IMR-90 (cell line): ENCODE measurements around the gene ROR2. TPM values are rescaled to one million over a fixed set of nuclear protein-coding genes. Genes with fewer than 3 reads are reported as not detected.

Source experiments
- ATAC-seq: fragments of 200-7000 bp; cut with Tn5 transposase; 2 replicates; pipeline ENCODE4 v1.9.1; 2020; ENCODE audit warnings: low read depth, mild to moderate bottlenecking, moderate library complexity
- BruUV-seq: library from RNA; stranded (reverse); fragments of 400-500 nt; replicated peaks from 2 replicates; lab custom pipeline; 2021; lab: Mats Ljungman, UMichigan
- CTCF ChIA-PET: fragments of 300-600 bp; formaldehyde crosslinking; extraction: SDS; loops from one replicate; lab custom pipeline; 2021; ENCODE audit warnings: antibody characterized with exemption; lab: Yijun Ruan, JAX
- POLR2A ChIA-PET: fragments of 300-600 bp; sonication (Branson Sonifier 250); formaldehyde crosslinking; loops from one replicate; lab custom pipeline; 2022; ENCODE audit warnings: antibody characterized with exemption; ENCODE audit not compliant: unreplicated experiment; lab: Charles Lee
- DNase-seq: peaks from one replicate; pipeline ENCODE4 v3.0.0; 2013
- H2AFZ ChIP-seq: replicated peaks from 2 replicates; pipeline ENCODE3; 2013; ENCODE audit warnings: low read length, mild to moderate bottlenecking; ENCODE audit not compliant: poor library complexity
- H2AK5ac ChIP-seq: 2 replicates; pipeline ENCODE4 v1.6.1; 2013; ENCODE audit warnings: low read depth, low read length, inconsistent platforms
- H2AK9ac ChIP-seq: replicated peaks from 2 replicates; pipeline ENCODE3; 2013; ENCODE audit warnings: mild to moderate bottlenecking, low read depth, low read length, moderate library complexity; ENCODE audit not compliant: poor library complexity
- H2BK120ac ChIP-seq: 2 replicates; pipeline ENCODE4 v1.6.1; 2013; ENCODE audit warnings: low read depth, low read length, inconsistent platforms
- H2BK15ac ChIP-seq: 3 replicates; pipeline ENCODE4 v1.6.1; 2013; ENCODE audit warnings: low read depth, low read length, inconsistent platforms
- H2BK20ac ChIP-seq: 2 replicates; pipeline ENCODE4 v1.6.1; 2013; ENCODE audit warnings: low read depth, mild to moderate bottlenecking, inconsistent platforms, low read length, moderate library complexity
- H2BK5ac ChIP-seq: 2 replicates; pipeline ENCODE4 v1.6.1; 2013; ENCODE audit warnings: mild to moderate bottlenecking, low read depth, low read length, inconsistent platforms; ENCODE audit not compliant: poor library complexity, severe bottlenecking
- H3K14ac ChIP-seq: replicated peaks from 2 replicates; pipeline ENCODE4 v1.6.1; 2013; ENCODE audit warnings: low read depth, low read length, inconsistent platforms
- H3K18ac ChIP-seq: 2 replicates; pipeline ENCODE4 v1.6.1; 2013; ENCODE audit warnings: low read depth, low read length, control low read depth
- H3K23ac ChIP-seq: 2 replicates; pipeline ENCODE4 v1.6.1; 2013; ENCODE audit warnings: low read depth, low read length, inconsistent platforms
- H3K27ac ChIP-seq: 2 replicates; pipeline ENCODE4 v1.5.1; 2013; ENCODE audit warnings: mild to moderate bottlenecking, control low read depth, low read length; ENCODE audit not compliant: insufficient read depth
- H3K27me3 ChIP-seq: 2 replicates; pipeline ENCODE4 v1.6.1; 2013; ENCODE audit warnings: low read length; ENCODE audit not compliant: control insufficient read depth, insufficient read depth
- H3K36me3 ChIP-seq: 2 replicates; pipeline ENCODE4 v1.6.1; 2013; ENCODE audit warnings: low read length, mixed read lengths; ENCODE audit not compliant: control insufficient read depth, insufficient read depth
- H3K4ac ChIP-seq: 2 replicates; pipeline ENCODE4 v1.6.1; 2013; ENCODE audit warnings: low read depth, low read length, inconsistent platforms
- H3K4me1 ChIP-seq: 2 replicates; pipeline ENCODE4 v1.6.1; 2013; ENCODE audit warnings: low read length, mixed read lengths; ENCODE audit not compliant: control insufficient read depth, insufficient read depth
- H3K4me2 ChIP-seq: 2 replicates; pipeline ENCODE4 v1.6.1; 2013; ENCODE audit warnings: low read depth, mild to moderate bottlenecking, control low read depth, low read length, moderate library complexity
- H3K4me3 ChIP-seq: 2 replicates; pipeline ENCODE4 v1.5.1; 2013; ENCODE audit warnings: low read depth, mild to moderate bottlenecking, control low read depth, low read length, moderate library complexity; ENCODE audit not compliant: insufficient read depth
- H3K56ac ChIP-seq: 2 replicates; pipeline ENCODE4 v1.6.1; 2013; ENCODE audit warnings: low read length, inconsistent platforms; ENCODE audit not compliant: insufficient read depth; ENCODE audit errors: extremely low read depth
- H3K79me1 ChIP-seq, 2 experiments: 2 replicates each; pipeline ENCODE4 v1.6.1; 2013; ENCODE audit warnings: low read length in 2 of 2, inconsistent platforms in 1 of 2, low read depth in 1 of 2
- H3K9ac ChIP-seq: 2 replicates; pipeline ENCODE4 v1.6.1; 2013; ENCODE audit warnings: low read depth, low read length, control low read depth
- H3K9me1 ChIP-seq: 2 replicates; pipeline ENCODE4 v1.6.1; 2013; ENCODE audit warnings: low read length, inconsistent platforms; ENCODE audit not compliant: insufficient read depth
- H3K9me3 ChIP-seq: 2 replicates; pipeline ENCODE4 v1.6.1; 2013; ENCODE audit warnings: low read length; ENCODE audit not compliant: control insufficient read depth, insufficient read depth
- H4K20me1 ChIP-seq: 2 replicates; pipeline ENCODE4 v1.6.1; 2013; ENCODE audit warnings: low read length, inconsistent platforms; ENCODE audit not compliant: insufficient read depth
- H4K5ac ChIP-seq: 2 replicates; pipeline ENCODE4 v1.6.1; 2013; ENCODE audit warnings: mild to moderate bottlenecking, low read depth, low read length, control low read depth
- H4K8ac ChIP-seq, 2 experiments: 2 replicates each; pipeline ENCODE4 v1.6.1; 2013; ENCODE audit warnings: low read depth in 2 of 2, low read length in 2 of 2, control low read depth in 1 of 2, inconsistent platforms in 1 of 2
- H4K91ac ChIP-seq: 2 replicates; pipeline ENCODE4 v1.6.1; 2013; ENCODE audit warnings: low read depth, low read length, inconsistent platforms; ENCODE audit not compliant: insufficient read depth
- BHLHE40 ChIP-seq: fragments of 150-350 bp; IDR thresholded peaks from 2 replicates; pipeline ENCODE4 v1.6.1; 2016; ENCODE audit warnings: mild to moderate bottlenecking, low read depth, low read length
- CEBPB ChIP-seq: IDR thresholded peaks from 2 replicates; pipeline ENCODE4 v1.6.1; 2012; ENCODE audit warnings: low read depth, low read length, improper control_type of control experiment
- CHD1 ChIP-seq: IDR thresholded peaks from 2 replicates; pipeline ENCODE4 v1.6.1; 2012; ENCODE audit warnings: low read depth, low read length, improper control_type of control experiment
- CTCF ChIP-seq: conservative IDR thresholded peaks from 2 replicates; pipeline ENCODE4 v1.5.1; 2012; ENCODE audit warnings: mild to moderate bottlenecking, low read depth, low read length, improper control_type of control experiment
- ELK1 ChIP-seq: fragments of 150-350 bp; IDR thresholded peaks from 2 replicates; pipeline ENCODE4 v1.6.1; 2016; ENCODE audit warnings: low read depth, mild to moderate bottlenecking, low read length, moderate library complexity, borderline replicate concordance
- MAFK ChIP-seq: IDR thresholded peaks from 2 replicates; pipeline ENCODE4 v1.6.1; 2012; ENCODE audit warnings: low read depth, low read length, improper control_type of control experiment
- MAZ ChIP-seq: IDR thresholded peaks from 2 replicates; pipeline ENCODE4 v1.6.1; 2012; ENCODE audit warnings: low read depth, mild to moderate bottlenecking, low read length, improper control_type of control experiment, moderate library complexity, borderline replicate concordance
- MXI1 ChIP-seq: IDR thresholded peaks from 2 replicates; pipeline ENCODE4 v1.6.1; 2012; ENCODE audit warnings: low read depth, mild to moderate bottlenecking, low read length, moderate library complexity, borderline replicate concordance
- NFE2L2 ChIP-seq: fragments of 150-350 bp; IDR thresholded peaks from 2 replicates; pipeline ENCODE4 v1.6.1; 2016; ENCODE audit warnings: low read depth, mild to moderate bottlenecking, low read length
- POLR2A ChIP-seq: IDR thresholded peaks from 2 replicates; pipeline ENCODE4 v1.6.1; 2012; ENCODE audit warnings: mild to moderate bottlenecking, low read depth, low read length
- RAD21 ChIP-seq: IDR thresholded peaks from 2 replicates; pipeline ENCODE4 v1.6.1; 2012; ENCODE audit warnings: low read length, improper control_type of control experiment
- RCOR1 ChIP-seq: IDR thresholded peaks from 2 replicates; pipeline ENCODE4 v1.6.1; 2012; ENCODE audit warnings: mild to moderate bottlenecking, low read length, improper control_type of control experiment; ENCODE audit not compliant: insufficient replicate concordance
- SMC3 ChIP-seq: fragments of 150-350 bp; IDR thresholded peaks from 2 replicates; pipeline ENCODE4 v1.6.1; 2016; ENCODE audit warnings: low read depth, mild to moderate bottlenecking, antibody characterized with exemption, low read length, moderate library complexity
- USF2 ChIP-seq: fragments of 150-350 bp; IDR thresholded peaks from 2 replicates; pipeline ENCODE4 v1.6.1; 2017; ENCODE audit warnings: mild to moderate bottlenecking, antibody characterized with exemption, low read length, low read depth
- WGBS, 2 experiments: methylation state at CpG; one replicate each; pipeline versions ENCODE4 v1.1.5 to v1.1.7; 2013; ENCODE audit warnings: missing lambda C conversion rate in 2 of 2; ENCODE audit not compliant: insufficient read length in 1 of 2; ENCODE audit errors: extremely low coverage in 2 of 2; 5-methylcytosine and 5-hydroxymethylcytosine counted together
- dilution Hi-C: fragments of 300-500 bp; cut with HindIII; formaldehyde crosslinking; loops from one replicate; pipeline ENCODE4 v1.14.3; 2018; ENCODE audit warnings: low sequenced_read_pairs; ENCODE audit not compliant: unreplicated experiment
- in situ Hi-C: fragments of 300-500 bp; cut with MboI; formaldehyde crosslinking; loops from 3 replicates; pipeline ENCODE4 v1.14.3; 2019; ENCODE audit warnings: low sequenced_read_pairs, inconsistent platforms, mixed read lengths
- intact Hi-C: fragments of 100-400 bp; cut with micrococcal nuclease; formaldehyde crosslinking; loops from 2 replicates; pipeline ENCODE4 v1.10.0; 2022
- polyA plus RNA-seq, 3 experiments: library from polyadenylated mRNA; depleted of rRNA; stranded (reverse); fragments of >200 nt; gene quantifications; 2 replicates each; pipeline ENCODE4 v1.2.3, GENCODE V29; 2012; ENCODE audit warnings: low replicate concordance in 1 of 3
- total RNA-seq: library from RNA; depleted of rRNA; stranded (reverse); fragments of >200 nt; gene quantifications from 2 replicates; pipeline ENCODE4 v1.2.3, GENCODE V29; 2012

The ROR2 gene
- total and polyA plus RNA-seq, 2 of the 4 experiments (the other 2 are of a cell fraction), result 2.3 to 4.8 TPM

- Histone ChIP-seq H3K4me1 (peaks cover 5% of the 10 kb centered on the region; the same call in 1 of the 2 replicates), H2AFZ (no peak overlapping the region), H3K56ac (no peak overlapping the region), H3K14ac (no peak overlapping the region), H3K27me3 (no peaks in the 10 kb centered on the region), H3K23ac (no peak overlapping the region), H2BK20ac (no peak overlapping the region), H4K5ac (no peak overlapping the region), H2BK5ac (no peak overlapping the region), H2BK15ac (no peak overlapping the region), H3K4ac (no peak overlapping the region), H3K27ac (no peak overlapping the region), H2AK5ac (no peak overlapping the region), H2AK9ac (no peak overlapping the region), H3K79me1 (no peaks in the 10 kb centered on the region), H4K91ac (no peak overlapping the region), H3K9ac (no peak overlapping the region), H3K4me3 (no peak overlapping the region), H2BK120ac (no peak overlapping the region), H3K9me3 (peaks cover 5% of the 10 kb centered on the region), H3K9me1 (no peaks in the 10 kb centered on the region; the same call in 1 of the 2 replicates), H4K20me1 (no peaks in the 10 kb centered on the region), H4K8ac (no peak overlapping the region), H3K4me2 (no peak overlapping the region), H3K18ac (no peak overlapping the region), H3K36me3 (no peaks in the 10 kb centered on the region)
- POLR2A ChIA-PET, result no interaction called here
- TF ChIP-seq USF2 (no peak), RCOR1 (no peak), BHLHE40 (no peak), NFE2L2 (no peak), ELK1 (no peak), CTCF (no peak), POLR2A (no peak), SMC3 (no peak), MXI1 (no peak), MAZ (no peak), CHD1 (no peak), CEBPB (no peak), RAD21 (no peak), MAFK (no peak)
- dilution Hi-C loops, result no loop called here
- in situ Hi-C loops, result no loop called here
- intact Hi-C loops, result loop anchor here (5.0 kb wide), 1 partner anchor 137 kb away; the partner anchor contains the start of gene NFIL3
- ATAC-seq (no peak), DNase-seq (no peak)
- CTCF ChIA-PET, result no interaction called here
- WGBS, 2 experiments, result no CpG with 5 or more reads among the region's 2 CpGs
- BruUV-seq, result no TSS peak
Measured at GRCh38 chr9:91558879-91559278, 391.1 kb downstream of the ROR2 start.
